ENCODE results near the gene CACNA2D2.

GRCh38 chr3:50410608-50411139, 92.8 kb downstream of the CACNA2D2 start:
- TF ChIP-seq CTCF (IDR thresholded peaks at IDR 0.05) (no peak), POLR2A (IDR thresholded peaks at IDR 0.05) (no peak)
